ENCODE data around the gene H6PD.

The H6PD gene

DNA sequence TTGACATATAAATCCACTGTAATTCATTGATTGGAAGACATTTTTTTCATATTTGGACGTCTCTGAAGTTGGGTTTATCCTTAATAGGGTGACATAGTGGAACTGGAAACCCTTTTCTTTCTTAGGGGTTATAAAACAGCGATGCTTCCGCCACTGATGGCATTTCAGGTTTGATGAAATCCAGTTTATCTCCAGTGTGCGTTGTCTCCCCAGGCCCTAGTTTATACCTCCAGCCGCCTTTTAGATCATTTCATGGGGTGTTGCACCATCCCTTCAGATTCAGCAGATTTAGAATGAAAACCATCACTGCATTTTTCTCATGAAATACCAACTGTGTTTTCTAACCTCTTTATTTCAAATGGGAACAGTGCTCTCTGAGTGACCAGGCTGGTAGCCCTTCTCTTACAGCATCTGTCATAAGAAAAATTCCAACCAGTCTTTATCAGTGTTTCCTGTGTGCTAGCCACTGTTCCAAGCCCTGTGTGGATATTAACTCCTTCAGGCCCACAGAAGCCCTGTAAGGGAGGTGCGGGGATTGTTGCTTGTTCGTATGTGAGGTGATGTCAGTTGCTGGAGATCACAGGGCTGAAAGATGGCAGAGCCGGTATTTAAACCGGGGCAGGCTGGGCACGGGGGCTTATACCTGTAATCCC, 19.0 kb downstream of the H6PD start:
- H3K27ac ChIP-seq = no peak overlapping the region
- TF ChIP-seq, protein P1, sequence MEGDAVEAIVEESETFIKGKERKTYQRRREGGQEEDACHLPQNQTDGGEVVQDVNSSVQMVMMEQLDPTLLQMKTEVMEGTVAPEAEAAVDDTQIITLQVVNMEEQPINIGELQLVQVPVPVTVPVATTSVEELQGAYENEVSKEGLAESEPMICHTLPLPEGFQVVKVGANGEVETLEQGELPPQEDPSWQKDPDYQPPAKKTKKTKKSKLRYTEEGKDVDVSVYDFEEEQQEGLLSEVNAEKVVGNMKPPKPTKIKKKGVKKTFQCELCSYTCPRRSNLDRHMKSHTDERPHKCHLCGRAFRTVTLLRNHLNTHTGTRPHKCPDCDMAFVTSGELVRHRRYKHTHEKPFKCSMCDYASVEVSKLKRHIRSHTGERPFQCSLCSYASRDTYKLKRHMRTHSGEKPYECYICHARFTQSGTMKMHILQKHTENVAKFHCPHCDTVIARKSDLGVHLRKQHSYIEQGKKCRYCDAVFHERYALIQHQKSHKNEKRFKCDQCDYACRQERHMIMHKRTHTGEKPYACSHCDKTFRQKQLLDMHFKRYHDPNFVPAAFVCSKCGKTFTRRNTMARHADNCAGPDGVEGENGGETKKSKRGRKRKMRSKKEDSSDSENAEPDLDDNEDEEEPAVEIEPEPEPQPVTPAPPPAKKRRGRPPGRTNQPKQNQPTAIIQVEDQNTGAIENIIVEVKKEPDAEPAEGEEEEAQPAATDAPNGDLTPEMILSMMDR (conservative IDR thresholded peaks at IDR 0.05) = no peak

DNA sequence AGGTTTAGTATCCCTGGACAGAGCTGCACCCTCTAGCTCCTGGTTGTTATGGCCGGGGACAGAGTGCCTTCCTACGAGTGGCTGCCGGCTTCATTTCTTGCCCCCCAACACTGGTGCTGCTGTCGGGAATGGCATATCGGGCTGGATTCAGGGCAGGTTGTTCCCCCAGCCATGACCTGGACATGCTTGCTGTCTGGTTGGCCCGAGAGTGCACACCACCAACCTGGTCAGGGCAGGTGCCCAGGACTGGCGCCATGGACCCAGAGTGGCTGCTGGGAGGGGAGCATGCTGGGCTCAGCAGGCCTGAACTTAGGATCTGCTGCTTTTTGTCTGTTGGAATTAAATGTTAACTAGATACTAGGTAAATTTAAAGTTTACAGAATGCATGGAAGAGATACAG, 21.8 kb downstream of the H6PD start:
- TF ChIP-seq, protein P1 (conservative IDR thresholded peaks at IDR 0.05) = no peak
- no peak overlapping the region for H3K27ac ChIP-seq

DNA sequence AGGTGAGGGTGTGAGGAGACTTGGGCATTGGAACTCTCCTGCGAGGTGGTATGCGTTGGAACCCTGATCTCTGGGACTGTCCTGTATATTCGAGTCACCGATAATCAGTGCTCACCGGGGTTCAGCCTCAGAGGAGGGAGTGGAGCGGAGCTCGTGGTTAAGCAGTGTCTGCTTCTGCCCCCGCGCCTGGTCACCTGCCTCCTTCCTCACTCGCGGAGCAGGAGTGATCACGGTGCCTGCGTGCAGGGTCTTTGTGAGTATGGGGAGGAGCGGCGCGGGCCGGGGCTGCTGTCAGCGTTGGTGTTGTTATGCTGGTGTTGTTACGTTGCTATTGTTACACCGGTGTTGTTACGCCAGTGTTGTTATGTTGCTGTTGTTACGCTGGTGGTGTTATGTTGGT, 23.3 kb downstream of the H6PD start:
- TF ChIP-seq, protein P1 (conservative IDR thresholded peaks at IDR 0.05) = no peak
- H3K27ac ChIP-seq = no peak overlapping the region

DNA sequence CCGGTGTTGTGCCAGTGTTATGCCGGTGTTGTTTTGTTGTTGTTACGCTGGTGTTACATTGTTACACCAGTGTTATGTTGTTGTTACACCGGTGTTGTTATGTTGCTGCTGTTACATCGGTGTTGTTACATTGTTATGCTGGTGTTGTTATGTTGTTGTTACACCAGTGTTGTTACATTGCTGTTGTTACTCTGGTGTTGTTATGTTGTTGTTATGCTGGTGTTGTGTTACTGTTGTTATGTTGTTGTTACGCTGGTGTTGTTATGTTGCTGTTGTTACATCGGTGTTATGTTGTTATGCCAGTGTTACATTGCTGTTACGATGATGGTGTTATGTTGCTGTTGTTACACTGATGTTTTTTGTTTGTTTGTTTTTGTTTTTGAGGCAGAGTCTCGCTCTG, 24.1 kb downstream of the H6PD start:
- H3K27ac ChIP-seq = no peak overlapping the region
- TF ChIP-seq, protein P1 (conservative IDR thresholded peaks at IDR 0.05) = no peak

DNA sequence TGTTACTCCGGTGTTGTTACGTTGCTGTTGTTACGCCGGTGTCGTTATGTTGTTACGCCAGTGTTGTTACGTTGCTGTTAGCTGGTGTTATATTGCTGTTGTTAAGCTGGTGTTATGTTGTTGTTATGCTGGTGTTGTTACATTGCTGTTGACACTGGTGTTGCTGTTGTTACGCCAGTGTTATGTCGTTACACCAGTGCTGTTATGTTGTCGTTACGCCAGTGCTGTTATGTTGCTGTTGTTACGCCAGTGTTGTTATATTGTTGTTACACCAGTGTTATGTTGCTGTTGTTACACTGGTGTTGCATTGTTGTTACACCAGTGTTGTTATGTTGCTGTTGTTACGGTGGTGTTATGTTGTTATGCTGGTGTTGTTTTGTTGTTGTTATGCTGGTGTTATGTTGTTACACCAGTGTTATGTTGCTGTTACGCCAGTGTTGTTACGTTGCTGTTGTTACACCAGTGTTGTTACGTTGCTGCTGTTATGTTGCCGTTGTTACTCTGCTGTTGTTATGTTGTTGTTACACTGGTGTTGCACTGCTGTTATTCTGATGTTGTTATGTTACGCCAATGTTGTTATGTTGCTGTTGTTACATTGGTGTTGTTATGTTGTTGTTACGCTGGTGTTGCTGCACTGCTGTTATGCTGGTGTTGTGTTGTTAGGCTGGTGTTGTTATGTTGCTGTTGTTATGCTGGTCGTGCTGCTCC, 25.6 kb downstream of the H6PD start:
- no peak overlapping the region for H3K27ac ChIP-seq
- TF ChIP-seq, protein P1 (conservative IDR thresholded peaks at IDR 0.05) = no peak

DNA sequence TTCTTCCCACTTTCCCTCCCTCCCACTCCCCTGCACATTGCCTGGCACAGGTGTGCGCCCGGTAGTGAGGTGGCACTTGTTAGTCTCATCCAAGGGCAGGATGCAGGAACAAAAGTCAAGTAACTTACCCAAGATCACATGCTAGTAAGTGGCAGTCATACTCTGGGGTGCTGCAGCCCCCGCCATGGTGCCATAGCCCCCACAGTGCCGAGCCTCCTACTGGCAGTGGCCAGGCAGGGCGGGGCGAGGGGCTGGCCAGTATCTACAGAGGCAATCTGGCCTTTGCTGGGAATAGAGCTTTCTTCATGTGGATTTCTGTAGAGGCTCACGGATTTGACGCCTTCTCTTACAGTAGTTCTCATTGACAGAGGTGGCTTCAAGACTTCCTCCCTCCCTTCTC, 26.9 kb downstream of the H6PD start:
- TF ChIP-seq, protein P1 (conservative IDR thresholded peaks at IDR 0.05) = no peak
- H3K27ac ChIP-seq = no peak overlapping the region

DNA sequence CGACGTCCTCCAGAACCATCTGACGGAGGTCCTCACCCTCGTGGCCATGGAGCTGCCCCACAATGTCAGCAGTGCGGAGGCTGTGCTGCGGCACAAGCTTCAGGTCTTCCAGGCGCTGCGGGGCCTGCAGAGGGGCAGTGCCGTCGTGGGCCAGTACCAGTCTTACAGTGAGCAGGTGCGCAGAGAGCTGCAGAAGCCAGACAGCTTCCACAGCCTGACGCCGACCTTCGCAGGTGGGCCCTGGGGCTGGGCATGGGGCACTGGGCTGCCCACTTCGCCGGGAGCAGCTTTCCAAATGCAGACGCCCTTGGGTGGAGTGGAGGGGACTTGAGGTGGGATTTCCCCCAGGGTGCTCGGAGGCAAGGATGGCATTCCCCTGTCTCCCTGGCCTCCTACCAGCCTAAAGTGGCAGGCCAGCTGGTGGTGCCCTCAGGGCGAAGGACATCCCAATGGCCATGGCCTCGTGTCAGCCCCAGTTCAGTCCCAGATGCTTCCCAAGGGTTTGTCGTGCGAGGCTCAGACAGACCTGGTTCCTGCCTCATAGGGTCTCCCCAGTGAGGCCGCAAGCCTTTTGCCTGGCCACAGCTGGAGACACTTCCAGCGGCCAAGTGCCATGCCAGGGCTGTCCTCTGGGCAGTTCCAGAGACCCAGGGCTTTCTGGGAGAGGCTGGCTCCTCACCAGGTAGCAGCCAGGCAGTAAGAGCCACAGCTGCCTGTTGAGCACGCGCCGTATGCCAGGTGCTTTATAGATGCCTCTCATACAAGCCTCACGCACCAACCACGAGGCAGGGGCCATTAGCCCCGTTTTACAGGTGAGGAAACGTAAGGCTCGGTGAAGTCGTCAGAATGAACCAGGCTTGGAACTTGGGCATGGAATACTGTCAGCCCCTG, 27.8 kb downstream of the H6PD start:
- no peak overlapping the region for H3K27ac ChIP-seq
- TF ChIP-seq, protein P1 (conservative IDR thresholded peaks at IDR 0.05) = no peak

All from VCaP (cell line).